GM19372 (cell line): Measurements from ENCODE around the gene HEPHL1.
"Not testable (repeated sequence)": the region's sequence is repeated elsewhere in the genome, so short reads cannot be mapped to it uniquely, and the experiment has no call there.

Experiments
- ATAC-seq: cut with Tn5 transposase; IDR thresholded peaks from one replicate; pipeline ENCODE4 v1.9.1; 2021; ENCODE audit warnings: mild to moderate bottlenecking, low read depth, moderate library complexity; ENCODE audit not compliant: unreplicated experiment

HEPHL1 gene

DNA sequence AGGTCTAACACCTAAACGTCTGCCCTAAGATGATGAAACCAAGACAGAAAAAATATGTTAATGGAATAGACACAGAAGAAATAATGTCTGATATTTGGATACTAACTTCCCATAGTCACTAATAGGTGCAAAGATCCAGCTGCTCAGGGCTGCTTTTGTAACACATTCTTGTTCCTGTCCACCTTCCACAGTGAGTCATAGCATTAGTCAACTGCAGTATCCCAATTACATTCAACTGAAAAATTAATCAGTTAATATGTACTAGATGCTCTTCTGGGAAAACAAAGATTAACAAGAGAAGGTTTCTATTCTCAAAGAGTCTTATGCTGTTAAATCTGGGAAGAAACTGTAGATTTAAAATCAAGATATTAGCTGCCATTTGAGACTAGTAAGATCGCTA, 47.6 kb downstream of the HEPHL1 start:
- ATAC-seq, result no peak

DNA sequence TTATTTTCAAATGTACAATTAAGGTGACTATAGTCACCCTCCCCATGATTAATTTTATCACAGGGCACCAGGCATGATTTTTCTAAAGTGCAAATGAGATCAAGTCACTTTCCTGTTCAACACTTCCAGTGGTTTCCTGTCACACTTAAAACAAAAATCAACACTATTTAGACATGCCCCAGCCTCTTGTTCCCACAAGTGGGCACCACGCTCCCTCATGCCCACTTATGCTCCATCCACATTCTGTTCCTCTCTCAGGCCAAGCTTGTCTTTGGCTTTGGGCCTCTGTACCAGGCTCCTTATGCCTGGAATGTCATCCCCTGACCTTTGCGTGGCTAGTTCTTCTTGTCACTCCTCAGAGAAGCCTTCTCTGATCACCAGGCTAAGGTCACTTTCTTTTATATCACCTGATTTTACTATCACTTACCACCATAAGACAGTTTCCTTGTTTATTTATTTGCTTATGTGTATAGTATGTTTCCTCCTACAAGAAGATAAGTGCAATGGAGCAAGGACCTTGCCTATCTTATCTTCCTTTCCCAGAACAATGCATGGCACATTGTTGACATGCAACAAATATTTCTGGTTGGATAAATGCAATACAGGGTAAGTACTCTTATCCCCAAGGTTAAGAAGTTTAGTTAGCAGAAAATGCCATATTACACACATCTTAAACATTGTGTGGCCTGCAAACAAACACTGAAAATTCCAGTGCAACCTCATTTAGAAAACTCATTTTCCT, 56.6 kb downstream of the HEPHL1 start:
- ATAC-seq, result no peak

DNA sequence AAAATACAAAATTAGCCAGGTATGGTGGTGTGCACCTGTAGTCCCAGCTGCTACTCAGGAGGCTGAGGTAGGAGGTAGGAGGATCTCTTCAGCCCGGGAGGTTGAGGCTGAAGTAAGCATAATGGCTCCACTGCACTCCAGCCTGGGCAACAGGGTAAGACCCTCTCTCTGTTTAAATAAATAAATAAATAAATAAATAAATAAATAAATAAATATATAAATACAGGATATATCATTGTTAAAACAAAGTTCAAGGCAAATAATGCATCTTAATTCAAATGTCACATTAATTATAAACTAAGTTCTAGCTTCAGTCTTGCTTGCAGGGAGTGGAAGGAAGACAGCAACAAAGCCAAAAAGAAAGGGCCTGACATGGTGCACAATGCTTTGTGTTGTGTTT, 63.0 kb downstream of the HEPHL1 start:
- no peak for ATAC-seq

DNA sequence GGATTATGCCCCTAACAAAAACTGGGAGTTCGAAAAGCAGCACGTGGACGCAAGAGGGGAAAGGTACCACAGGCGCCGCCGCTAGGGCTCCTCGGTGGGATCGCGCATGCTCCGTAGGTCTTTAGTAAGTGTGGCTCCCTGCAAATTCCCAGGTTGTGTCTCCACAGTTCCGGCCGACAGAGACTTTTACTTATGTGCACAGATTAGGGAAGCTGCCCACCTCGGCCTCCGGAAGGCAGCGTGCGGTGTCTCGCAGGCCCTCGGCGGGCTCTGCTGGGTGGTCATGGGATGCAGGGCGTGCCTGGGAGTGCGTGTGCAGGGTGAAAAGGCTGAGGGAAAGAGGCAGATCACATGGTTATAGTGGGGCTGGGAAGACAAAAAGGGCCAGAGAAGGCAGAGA, 67.8 kb downstream of the HEPHL1 start:
- ATAC-seq, result no peak

DNA sequence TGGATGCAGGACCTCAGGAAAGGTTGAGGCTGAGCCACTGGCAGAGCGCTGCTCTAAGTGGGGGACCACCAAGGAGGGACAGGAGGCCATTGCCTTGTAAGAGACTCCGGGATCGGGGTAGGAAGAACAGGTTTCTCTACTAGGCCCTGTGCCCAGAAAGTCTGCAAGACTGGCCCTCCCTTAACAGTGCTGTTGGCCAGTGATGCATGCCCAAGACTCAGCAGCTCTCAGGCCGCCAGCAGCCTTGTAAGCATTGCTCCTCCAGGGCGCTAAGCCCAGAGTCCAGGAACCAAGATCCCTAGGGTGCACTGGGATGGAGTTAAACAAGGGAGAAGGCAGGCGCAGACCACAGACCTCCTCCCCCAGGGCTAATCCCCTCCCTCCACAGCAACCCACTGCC, 68.2 kb downstream of the HEPHL1 start:
- no peak for ATAC-seq

DNA sequence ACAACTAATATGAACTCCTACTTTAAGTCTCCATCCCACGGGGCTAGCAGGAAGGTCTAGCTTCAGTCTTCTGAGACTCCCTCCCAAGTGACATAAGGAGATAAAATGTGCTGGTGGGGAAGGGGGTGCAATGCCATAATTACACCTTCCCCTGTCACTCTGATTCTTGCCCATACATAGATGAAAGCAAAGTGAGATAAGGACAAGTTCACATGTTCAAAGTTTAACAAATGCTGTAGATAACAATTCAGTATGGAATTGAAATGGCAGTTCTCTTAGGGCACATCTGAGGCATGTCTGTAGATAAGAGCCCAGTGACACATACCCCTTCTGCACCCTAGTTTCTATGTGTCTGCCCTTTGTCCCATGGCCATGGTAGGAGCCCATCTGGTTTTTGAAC, 69.2 kb downstream of the HEPHL1 start:
- ATAC-seq, result no peak

DNA sequence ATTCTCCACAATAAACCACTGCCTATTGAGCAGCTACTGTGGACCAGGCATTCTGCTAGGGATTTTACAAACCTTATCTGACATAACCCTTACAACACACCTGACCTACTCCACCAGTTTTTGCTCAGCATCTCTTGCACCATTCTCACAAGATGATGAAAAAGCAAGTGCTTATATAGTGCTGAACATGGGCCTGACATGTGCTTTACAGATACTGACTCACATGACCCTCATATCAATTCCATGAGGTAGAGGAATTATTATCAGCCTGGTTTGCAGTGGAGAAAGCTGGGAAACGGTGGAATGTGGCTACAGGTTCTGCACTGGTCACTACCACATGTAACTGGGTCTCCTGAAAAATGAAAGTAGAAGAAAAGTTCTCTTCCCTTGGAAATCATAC, 69.9 kb downstream of the HEPHL1 start:
- ATAC-seq, result no peak

DNA sequence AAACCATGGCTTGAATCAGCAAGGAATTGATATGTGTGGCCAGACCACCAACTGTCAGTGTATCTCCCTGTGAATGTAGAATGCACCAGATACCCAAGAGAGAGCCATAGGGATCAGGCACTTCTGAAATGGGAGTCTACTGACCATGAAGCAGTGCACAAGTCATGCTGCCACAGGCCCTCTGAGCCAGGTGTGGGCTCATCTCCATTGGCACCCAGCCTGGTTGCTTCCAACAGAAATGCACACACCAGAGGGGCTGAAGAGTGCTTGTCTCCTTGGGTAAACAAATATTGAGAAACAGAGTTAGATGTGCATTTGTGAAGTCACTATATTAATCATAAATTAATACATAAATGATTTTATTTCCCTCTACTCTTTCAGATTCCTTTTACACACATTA, 79.1 kb downstream of the HEPHL1 start:
- ATAC-seq, result no peak

DNA sequence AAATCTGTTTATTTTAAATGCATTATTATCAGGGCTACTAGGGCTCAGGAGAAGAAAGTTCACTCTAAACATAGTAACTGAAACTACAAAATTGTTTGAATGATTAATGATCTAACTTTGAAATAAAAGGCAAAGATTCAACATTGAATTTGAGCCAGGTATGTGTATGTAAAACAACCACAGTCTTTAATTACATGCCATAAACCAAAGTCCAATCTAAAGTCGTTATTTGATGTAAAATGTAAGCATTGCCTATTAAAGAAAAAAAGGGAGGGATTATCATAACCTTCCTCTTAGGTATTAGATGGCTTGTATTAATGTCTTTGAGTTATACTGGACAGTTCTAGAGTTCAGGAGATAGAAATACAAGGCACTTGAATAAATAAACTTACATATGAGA, 82.3 kb downstream of the HEPHL1 start:
- ATAC-seq, result no peak

DNA sequence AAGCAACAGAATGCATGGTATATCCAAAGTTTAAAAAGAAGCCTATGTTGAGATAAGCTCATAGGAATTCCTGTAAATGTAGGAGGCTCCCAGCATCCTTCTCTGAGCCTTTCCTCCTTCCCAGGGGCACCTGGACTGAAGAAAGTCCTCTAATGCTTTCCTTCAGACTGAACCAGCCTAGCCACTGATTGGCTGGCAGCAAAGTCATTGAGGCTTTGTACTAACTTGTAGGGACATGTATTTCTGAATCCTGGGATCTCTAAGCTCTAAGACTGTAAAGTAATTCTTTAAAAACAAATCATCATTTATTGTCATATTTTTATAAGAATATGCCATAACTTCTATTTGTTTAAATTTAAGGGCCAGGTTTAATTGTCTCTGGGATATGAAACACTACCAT, 83.6 kb downstream of the HEPHL1 start:
- ATAC-seq, result no peak

DNA sequence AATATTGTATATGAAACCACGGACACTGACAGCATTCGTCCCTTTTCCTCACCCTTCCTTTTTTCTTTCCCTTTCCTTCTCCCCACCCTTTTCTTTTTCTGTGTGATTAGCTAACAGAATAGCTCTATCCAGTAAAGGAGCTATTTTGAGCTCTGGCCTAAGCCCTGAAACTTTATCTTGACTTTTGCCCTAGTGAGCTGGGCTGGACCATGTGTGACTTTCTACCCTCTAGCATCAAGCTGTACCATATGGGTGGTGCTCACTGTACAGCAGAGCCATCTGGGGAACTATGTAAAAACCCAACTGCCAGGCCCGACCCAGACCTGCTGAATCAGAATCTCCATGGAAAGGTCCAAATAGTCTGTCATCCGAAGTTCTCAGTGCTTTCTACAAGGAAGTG, 85.6 kb downstream of the HEPHL1 start:
- ATAC-seq, result no peak

DNA sequence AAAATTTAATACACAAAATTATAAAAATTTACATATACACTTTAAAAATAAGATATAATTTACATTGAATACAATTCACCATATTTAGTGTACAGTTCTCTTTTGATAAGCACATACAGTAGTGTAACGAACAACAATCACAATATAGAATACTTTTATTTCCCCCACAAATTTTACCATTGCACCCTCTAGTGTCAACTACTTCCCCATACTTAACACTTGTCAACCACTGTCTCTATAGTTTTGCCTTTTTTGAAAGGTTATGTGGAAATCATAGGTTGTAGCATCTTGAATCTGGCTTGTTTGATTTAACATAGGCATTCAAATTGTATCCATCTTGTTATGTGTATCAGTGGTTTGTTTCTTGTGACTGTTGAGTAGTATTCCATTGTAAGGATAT, 86.2 kb downstream of the HEPHL1 start:
- ATAC-seq, result no peak

DNA sequence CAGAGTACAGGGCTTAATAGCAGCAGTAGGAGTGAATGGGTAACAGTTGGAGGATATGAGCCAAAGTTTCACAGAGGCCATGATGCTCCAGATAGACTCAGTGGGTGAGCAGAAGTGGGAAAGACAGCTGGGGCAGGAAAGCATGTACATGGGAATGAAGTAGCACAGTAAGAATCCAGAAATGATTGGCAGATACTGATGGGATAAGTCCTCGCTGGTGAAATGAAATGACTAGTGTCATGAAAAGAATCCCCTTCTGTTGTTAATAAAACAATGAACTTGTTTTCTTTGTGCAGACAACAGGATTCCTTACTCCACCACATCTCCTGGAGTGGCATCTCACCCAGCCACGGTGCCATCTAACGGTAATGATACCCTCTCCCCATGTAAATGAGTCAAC, 90.1 kb downstream of the HEPHL1 start:
- no peak for ATAC-seq

DNA sequence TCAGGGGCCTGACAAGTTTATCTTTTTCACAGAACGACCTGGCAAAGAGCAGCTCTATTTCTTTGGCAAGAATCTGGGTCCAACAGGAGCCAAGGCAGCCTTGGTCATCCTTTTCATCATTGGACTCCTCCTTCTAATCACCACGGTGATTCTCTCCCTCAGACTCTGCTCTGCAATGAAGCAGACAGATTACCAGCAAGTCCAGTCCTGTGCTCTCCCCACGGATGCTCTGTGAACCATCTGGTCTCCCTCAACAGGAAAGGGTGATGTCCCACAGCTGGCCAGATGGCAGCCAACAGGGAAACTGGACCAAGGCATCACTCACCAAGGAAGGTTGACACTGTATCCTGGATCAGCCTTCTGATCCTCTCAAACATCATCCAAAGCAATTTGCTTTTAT, 90.5 kb downstream of the HEPHL1 start:
- no peak for ATAC-seq

DNA sequence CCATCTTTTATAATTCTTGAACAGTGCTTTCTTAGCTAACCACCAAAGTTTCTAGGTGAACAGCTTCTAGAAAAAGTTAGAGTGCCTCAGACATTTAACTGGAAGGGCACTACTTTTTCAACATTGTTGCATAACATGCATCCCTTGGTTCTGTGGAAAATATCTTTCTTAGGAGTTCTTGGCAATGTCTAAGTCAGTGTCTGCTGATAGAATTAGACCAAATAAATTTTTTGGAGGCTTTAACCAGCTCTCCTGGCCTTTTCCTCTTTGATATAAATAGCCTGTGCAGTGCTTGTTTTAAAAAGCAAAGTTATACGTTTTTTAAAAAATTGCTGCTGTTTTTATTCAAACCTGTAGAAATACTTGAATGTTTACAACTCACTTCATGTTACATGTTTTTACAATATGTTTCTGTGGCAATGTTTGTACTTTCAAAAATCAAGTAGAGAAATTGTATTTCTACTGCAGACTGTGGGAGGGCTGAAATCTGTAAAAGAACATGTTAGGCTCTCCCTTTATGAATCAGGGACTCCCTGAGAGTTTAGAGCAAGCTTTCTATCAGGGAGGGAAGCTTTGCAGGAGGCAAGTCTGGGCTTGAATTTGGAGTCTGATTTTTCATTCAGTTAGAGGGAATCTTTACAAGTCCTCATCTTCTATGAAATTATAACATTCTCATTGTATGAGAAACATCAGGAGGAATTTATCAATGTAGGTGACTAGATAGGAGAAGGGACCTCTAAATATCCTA, 91.2 kb downstream of the HEPHL1 start:
- no peak for ATAC-seq

DNA sequence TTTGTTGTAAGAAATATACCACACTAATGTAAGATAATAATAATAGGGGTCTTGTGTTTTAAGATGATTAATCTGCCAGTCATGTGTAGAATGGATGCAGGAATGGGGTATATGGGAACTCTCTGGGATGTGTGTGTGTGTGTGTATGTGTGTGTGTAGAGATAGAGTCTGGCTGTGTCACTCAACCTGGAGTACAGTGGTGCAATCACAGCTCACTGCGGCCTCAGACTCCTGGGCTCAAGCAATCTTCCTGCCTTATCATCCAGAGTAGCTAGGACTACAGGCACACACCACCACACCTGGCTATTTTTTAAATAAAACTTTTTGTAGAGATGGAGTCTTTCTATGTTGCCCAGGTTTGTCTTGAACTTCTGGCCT, 96.0 kb downstream of the HEPHL1 start:
- ATAC-seq, result no peak

DNA sequence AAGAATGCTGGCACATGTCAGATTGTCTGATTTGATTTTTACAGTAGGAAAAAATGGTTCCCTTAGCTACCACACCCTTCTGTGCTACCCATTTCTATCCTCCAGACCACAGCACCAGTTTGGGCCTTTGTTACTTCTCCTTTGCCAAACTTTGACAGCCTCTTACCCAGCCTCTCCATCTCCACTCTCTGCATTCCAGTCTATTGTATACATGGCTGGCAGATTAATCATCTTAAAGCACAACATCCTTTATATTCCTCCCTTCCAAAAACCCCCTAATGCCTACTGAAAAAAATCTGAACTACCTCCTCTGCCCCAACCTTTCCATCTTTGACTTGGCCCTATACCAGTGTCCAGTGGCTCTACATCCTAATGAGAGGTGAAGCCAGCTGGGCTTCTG, 96.7 kb downstream of the HEPHL1 start:
- no peak for ATAC-seq

DNA sequence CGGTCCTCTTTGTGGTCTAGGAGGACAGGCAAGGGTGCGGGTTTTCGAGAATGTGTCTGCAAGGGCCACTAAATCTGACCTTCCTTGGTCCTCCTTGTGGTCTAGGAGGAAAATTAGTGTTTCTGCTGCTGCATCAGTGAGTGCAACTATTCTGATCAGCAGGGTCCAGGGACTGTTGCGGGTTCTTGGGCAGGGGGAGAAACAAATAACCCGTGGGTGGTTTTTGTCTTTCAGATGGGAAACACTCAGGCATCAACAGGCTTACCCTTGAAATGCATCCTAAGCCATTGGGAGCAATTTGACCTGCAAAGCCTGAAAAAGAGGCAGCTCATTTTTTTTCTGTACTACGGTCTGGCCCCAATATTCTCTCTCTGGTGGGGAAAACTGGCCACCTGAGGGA, 98.5 kb downstream of the HEPHL1 start:
- ATAC-seq, result not testable (repeated sequence)

DNA sequence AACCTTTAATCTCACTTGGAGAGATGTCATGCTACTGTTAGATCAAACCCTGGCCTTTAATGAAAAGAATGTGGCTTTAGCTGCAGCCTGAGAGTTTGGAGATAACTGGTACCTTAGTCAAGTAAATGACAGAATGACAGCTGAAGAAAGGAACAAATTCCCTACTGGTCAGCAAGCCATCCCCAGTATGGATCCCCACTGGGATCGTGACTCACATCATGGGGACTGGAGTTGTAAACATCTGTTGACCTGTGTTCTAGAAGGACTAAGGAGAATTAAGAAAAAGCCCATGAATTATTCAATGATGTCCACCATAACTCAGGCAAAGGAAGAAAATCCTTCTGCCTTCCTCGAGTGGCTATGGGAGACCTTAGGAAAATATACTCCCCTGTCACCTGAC, 99.4 kb downstream of the HEPHL1 start:
- ATAC-seq, result not testable (repeated sequence)

DNA sequence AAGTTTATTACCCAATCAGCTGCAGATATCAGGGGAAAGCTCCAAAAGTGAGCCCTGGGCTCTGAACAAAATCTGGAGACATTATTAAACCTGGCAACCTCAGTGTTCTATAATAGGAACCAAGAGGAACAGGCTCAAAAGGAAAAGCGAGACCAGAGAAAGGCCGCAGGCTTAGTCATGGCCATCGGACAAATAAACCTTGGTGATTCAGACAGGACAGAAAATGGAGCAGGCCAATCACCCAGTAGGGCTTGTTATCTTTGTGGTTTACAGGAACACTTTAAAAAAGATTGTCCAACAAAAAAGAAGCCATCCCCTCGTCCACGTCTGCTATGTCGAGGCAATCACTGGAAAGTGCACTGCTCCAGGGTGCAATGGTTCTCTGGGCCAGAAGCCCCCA, 99.8 kb downstream of the HEPHL1 start:
- ATAC-seq, result no peak

DNA sequence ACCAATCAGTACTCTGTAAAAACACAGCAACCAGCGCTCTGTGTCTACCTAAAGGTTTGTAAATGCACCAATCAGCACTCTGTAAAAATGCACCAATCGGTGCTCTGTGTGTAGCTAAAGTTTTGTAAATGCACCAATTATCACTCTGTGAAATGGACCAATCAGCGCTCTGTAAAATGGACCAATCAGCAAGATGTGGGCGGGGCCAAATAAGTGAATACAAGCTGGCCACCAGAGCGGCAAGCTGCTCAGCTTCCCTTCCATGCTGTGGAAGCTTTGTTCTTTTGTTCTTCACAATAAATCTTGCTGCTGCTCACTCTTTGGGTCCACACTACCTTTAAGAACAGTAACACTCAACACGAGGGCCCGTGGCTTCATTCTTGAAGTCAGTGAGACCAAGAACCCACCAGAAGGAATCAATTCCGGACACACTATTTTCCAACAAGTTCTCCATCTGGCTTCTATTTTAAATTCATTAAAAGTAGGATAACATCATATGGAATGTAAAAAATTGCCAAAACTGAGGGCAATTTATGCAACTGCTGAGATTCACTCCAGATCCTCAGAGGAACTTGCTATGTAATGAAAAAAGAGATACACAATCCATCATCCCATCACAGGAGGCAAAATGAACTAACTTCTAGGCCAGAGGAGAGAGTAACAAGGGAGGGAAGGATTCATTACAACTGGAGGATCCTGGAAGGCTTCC, 104.4 kb downstream of the HEPHL1 start:
- ATAC-seq, result no peak

DNA sequence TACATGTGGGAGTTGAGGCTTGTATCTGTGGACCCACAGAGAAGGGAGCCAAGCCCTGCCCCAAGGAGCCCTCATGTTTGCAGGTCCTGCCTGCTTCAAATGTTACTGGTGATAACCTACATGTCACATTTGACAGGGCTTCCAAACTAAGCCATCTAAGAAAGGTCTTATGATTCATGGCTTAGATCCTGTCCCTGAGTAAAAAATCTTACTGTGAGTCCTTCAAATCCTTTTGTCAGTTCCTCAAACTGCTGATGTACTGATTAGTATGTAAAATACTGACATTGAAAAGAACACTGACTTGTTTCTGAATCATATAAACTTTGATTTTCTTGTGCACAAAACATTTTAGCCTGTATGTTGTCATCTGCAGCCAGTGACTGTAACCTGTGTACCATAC, 106.5 kb downstream of the HEPHL1 start:
- ATAC-seq, result no peak
